GM21360 (cell line): ENCODE data around the gene CHEK1.
"Not testable (repeated sequence)": the region's sequence is repeated elsewhere in the genome, so short reads cannot be mapped to it uniquely, and the experiment has no call there.

Source experiments
- ATAC-seq: cut with Tn5 transposase; IDR thresholded peaks from one replicate; pipeline ENCODE4 v1.9.1; 2021; ENCODE audit warnings: mild to moderate bottlenecking, moderate library complexity; ENCODE audit not compliant: unreplicated experiment

CHEK1 gene

GRCh38 chr11:125624756-125625213 lies at the start of gene CHEK1:
Gene CHEK1 (plus strand): TSS chr11:125625163. CDS start chr11:125626769, 1,606 bp downstream.
- no peak for ATAC-seq

DNA sequence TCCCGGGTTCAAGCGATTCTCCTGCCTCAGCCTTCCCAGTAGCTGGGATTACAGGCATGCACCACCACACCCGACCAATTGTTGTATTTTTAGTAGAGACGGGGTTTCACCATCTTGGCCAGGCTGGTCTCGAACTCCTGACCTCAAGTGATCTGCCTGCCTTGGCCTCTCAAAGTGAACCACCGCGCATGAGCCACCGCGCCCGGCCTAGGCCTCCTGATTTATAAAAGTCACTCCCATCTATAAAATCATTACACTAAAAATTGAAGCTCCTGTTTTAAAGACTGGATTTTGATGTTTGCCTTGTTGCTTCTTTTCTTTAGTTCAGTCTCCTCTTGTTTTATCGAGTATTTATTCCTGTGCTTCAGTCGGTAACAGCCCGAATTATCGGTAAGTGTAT lies 47.8 kb upstream of the CHEK1 start:
- not testable (repeated sequence) for ATAC-seq

DNA sequence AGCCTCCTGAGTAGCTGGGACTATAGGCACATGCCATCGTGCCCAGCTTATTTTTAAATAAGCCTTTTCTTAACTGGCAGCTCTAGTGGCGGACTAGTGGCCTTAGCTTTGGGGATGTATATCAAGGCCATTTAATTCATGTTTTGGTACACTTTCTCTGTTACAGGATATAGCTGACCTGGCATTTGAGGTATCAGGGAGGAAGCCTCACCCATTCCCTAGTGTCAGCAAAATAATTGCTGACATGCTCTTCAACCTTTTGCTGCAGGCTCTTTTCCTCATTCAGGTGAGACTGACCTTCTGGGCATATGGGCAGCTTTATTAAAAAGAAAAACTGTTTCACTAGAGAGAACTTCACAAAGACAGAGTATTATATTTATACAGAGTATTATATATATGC lies 46.2 kb upstream of the CHEK1 start:
- no peak for ATAC-seq

DNA sequence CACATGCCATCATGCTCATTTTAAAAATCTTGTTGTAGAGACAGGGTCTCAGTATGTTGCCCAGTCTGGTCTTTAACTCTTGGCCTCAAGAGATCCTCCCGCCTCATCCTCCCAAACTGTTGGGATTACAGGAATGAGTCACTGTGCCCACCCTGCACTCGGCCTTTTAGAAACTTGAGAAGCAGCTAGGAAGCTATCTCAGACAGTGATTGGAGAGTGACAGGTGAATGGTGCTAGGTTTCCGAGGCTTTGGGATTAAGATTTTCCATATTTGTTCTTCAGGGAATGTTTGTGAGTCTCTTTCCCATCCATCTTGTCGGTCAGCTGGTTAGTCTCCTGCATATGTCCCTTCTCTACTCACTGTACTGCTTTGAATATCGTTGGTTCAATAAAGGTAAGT lies 45.2 kb upstream of the CHEK1 start:
- ATAC-seq, result no peak

DNA sequence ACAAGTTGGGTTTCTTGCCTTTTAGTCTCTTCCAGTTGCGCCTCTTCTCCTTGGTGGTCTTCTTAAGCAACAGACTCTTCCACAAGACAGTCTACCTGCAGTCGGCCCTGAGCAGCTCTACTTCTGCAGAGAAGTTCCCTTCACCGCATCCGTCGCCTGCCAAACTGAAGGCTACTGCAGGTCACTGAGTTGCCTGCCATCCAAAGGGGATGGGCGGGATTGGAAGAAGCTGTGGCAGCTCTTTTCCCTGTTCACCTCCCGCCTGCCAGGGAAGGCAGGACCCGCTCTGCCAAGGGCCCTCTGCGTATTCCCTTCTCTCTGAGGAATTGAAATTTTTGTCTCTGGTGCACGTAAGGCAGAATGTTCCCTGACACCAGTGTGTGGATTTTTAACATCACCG lies 41.5 kb upstream of the CHEK1 start:
- no peak for ATAC-seq

DNA sequence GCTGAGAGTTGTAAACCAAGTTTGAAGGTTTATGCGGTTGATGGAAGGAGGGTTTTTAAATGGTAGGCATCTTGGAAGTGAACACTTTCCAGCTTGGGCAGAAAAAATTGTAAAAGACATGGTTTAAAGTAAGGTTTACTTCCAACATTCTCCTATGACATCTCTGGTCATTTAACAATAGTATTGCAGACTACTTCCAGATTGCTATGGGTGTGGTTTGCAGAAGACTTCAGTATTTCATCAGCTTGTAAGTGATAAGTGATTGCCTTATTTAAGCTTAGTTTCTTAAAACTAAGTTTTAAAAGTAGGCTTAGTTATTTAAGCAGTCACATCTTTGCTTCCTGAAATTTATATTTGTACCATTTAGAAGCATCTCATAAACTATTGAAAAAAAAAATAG lies 39.5 kb upstream of the CHEK1 start:
- no peak for ATAC-seq

DNA sequence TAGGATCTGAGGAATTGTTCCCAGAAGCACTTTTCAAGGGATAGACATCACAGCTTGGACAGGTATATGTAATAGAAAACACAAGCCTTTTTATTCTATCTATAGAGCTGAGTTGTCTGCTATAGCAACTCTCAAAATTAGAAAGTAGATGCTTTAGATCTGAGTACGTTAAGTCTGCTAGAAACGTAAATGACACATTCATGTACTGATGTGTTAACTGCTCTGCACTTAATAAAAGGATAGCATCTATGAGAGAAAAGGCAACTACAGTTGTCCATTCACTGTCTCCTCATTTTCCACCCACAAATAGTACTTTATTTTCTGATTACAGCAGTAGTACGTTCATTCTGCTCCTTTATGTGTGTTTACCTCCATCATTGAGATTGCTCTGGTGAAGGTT lies 38.3 kb upstream of the CHEK1 start:
- ATAC-seq, result no peak

DNA sequence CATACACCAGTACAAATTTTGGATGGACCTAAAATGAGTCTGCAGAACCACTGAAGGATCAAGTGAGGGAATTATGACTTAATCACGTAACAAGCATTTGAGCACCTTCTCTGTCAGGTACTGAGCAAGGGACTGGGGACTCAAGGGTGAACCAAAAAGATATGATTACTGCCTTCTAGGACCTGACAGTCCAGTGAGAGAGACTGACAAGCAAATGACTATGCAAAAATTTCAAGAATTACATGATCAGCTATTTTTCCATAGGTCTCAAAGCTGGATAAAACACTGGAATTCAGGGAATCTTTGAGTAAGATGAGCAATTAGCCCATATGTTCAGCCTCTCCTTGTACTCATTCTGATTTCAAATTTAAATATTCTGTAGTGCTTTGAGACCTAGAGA lies 37.5 kb upstream of the CHEK1 start:
- no peak for ATAC-seq

- no peak for ATAC-seq
These were observed 36.5 kb upstream of the CHEK1 start for GRCh38 chr11:125588505-125588904.

GRCh38 chr11:125591649-125592304 lies 33.2 kb upstream of the CHEK1 start:
- peak; percentile 8 for ATAC-seq

GRCh38 chr11:125592305-125593113 lies 32.5 kb upstream of the CHEK1 start, which contains the start of gene STT3A:
Gene STT3A (plus strand): TSS chr11:125592852. CDS start chr11:125595916, 3,064 bp downstream.
- ATAC-seq, result peak; percentile 97

DNA sequence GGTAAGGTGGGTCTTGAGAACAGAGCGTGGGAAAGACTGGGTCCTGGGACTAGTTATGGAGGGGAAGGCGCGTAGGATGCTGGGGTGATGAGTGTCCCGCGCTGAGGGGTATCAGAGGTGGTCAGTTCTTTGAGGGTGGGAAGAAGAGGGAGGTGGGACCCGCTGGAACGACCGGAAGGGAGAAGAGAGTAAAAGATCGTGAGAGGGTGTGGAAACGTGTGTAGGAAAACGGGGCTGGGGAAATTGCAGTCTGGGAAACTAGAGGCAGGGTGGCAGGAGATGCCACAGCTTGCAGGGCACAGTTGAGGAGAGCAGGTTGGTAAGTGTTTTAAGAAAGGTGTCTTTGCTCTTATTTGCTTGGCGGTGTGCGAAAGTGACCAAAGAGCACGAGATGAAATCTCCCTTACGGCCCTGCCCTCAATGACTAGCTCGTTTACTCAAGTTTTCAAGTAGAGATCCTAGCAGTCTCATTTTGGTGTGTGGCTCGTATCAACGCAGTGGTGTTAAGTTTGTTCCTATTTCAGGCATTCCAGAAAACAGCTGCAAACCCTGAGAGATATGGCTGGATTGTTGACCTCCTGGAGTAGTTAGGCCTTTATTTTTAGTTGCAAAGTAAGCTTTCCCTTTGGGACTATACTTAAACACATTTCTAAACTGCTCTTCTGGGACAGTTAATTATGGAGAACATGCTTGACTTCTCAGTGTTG lies 31.7 kb upstream of the CHEK1 start:
- peak; percentile 0 for ATAC-seq

DNA sequence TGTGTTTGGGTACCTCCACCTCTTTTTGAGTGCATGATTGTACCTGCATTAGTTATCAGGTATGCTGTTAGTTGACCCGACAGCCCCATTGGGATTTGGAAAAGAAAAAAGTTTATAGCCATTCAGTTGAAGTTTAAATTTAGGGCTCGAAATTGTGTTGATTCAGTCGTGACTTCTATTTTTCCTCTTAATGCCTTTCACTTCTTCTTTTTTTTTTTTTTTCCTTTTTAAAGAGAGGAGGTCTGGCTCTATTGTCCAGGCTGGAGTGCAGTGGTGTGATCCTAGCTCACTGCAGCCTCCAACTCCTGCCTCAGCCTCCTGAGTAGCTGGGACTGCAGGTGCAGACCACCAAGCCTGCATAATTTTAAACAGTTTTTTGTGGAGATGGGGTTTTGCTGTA lies 30.0 kb upstream of the CHEK1 start:
- no peak for ATAC-seq

DNA sequence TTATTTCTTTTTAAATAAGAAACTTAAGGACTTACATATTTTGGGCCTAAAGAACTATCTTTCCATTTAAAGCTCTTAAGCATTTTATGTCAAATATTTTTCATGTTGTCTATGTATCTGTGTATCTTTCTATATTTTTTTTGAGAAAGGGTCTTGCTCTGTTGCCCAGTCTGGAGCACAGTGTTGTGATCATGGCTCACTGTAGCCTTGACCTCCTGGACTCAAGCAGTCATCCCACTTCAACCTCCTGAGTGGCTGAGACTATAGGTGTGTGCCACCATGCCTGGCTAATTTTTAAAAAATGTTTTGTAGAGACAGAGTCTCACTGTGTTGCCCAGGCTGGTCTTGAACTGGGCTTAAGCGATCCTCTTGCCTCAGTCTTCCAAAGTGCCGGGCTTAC lies 24.3 kb upstream of the CHEK1 start:
- ATAC-seq, result no peak

- ATAC-seq, result no peak
These were observed 21.8 kb upstream of the CHEK1 start for GRCh38 chr11:125603207-125603606.

GRCh38 chr11:125605417-125605816 lies 19.5 kb upstream of the CHEK1 start:
- ATAC-seq, result no peak

DNA sequence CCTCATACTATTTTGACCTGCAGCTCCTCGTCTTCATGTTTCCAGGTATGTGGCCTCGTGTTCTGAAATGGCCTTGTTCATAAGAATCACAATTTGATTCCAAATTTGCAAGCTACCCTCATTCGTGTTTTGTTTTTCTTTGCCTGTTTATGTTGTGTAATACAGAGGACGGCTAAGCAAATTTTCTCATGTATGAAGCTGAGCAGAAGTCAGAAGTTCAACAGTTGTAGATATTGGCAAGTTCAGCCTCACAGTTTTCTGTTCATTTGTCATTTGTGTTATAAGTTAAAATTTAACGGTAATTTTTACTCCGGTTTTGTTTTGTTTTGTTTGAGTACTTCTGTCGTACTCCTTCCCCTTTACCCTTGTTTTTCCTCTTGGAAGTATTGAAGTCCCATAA lies 15.4 kb upstream of the CHEK1 start:
- ATAC-seq, result no peak

- no peak for ATAC-seq
These were observed 6.6 kb upstream of the CHEK1 start for GRCh38 chr11:125618383-125618782.

DNA sequence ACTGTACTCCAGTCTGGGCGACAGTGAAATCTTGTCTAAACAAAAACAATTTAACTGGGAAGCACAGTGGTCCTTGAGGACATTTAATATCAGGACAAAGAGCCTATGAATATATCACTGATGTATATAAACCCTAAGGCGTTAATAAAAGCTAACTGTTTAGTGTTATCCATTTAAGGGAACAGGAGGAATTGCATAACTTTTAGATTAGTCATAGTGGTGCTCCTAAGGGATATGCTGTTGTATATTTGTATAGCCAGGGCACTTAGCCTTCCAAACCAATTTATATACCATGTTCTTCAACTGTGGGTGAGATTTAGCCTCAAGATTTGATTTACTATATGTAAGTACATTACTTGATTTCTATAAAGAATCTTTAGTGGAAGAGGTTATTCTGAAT lies 3.0 kb upstream of the CHEK1 start:
- no peak for ATAC-seq

GRCh38 chr11:125623064-125623463 lies 1.9 kb upstream of the CHEK1 start:
- no peak for ATAC-seq

- no peak for ATAC-seq
These were observed 264 bp downstream of the CHEK1 start for GRCh38 chr11:125625225-125625629.
